BLaER1 treated with 17β-estradiol and CSF1 and Interleukin-3, amounts not matched to agents 10 nM and 100 nM (cell line): Measurements from ENCODE around the gene ZAR1.

Experiments used
- H3K27ac ChIP-seq, 11 experiments: shearing (Covaris generic); formaldehyde crosslinking; 2 replicates each; pipeline ENCODE4 v1.8.1; 2022
- H3K27me3 ChIP-seq, 11 experiments: shearing (Covaris generic); formaldehyde crosslinking; 2 replicates each; pipeline ENCODE4 v1.8.1; 2022
- H3K36me3 ChIP-seq, 11 experiments: shearing (Covaris generic); formaldehyde crosslinking; 2 replicates each; pipeline ENCODE4 v1.8.1; 2022
- H3K4me1 ChIP-seq, 10 experiments: shearing (Covaris generic); formaldehyde crosslinking; 2 replicates each; pipeline ENCODE4 v1.8.1; 2022
- H3K4me2 ChIP-seq, 11 experiments: shearing (Covaris generic); formaldehyde crosslinking; 2 replicates each; pipeline ENCODE4 v1.8.1; 2022
- H3K4me3 ChIP-seq, 10 experiments: shearing (Covaris generic); formaldehyde crosslinking; 2 replicates each; pipeline ENCODE4 v1.8.1; 2022
- H3K9ac ChIP-seq, 11 experiments: shearing (Covaris generic); formaldehyde crosslinking; 2 replicates each; pipeline ENCODE4 v1.8.1; 2022
- H3K9me3 ChIP-seq, 11 experiments: shearing (Covaris generic); formaldehyde crosslinking; replicated peaks in 1 of 11; 2 replicates each; pipeline ENCODE4 v1.8.1; 2022
- H4K20me1 ChIP-seq, 11 experiments: shearing (Covaris generic); formaldehyde crosslinking; 2 replicates each; pipeline ENCODE4 v1.8.1; 2022
- Cebpa-rat ChIP-seq, 11 experiments: shearing (Covaris generic); IDR thresholded peaks; 2 replicates each; pipeline ENCODE4 v1.8.1; 2022

ZAR1 gene

DNA sequence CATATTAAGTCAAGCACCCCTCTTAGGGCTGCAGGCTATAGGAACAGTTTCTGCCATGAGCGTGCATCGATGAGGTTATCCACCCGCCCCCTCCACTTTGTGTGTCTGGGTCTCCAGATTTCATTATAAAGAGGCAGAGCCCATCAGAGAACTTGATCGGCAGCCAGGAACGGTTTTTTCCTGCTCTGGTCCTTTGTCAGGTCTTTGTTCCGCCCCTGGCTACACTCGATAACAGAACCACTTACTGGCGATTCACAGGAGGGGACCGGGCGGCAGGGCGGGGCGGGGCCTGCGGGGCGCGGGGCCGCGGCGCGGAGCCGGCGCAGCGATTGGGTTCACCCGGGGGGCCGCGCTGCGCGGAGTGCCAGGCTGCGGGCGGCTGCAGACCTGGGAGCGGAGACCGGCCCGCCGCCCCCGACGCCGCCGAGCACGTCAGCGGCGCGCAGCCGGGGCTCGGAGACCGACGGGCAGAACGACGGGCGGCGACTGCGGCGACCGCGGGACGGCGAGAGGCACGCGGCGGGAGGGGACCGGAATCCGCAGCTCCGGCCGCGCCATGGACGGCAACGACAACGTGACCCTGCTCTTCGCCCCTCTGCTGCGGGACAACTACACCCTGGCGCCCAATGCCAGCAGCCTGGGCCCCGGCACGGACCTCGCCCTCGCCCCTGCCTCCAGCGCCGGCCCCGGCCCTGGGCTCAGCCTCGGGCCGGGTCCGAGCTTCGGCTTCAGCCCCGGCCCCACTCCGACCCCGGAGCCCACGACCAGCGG, 6.9 kb upstream of the ZAR1 start, which contains the start of gene SLC10A4:
SLC10A4 (plus strand) TSS at position 338 of the 771 bp plus-strand sequence; CDS start at position 557, 219 bp downstream.
- no peak within 1 kb of the TSS for H3K9ac ChIP-seq
- peaks cover 0 to 10% (median 0%) of the 10 kb centered on the region in 11 experiments; a peak in 2 of 22 replicates for H3K36me3 ChIP-seq
- H3K9me3 ChIP-seq = peaks cover 23 to 35% (median 30%) of the 10 kb centered on the region in 11 experiments
- no peak for TF ChIP-seq Cebpa-rat (IDR thresholded peaks at IDR 0.05)
- peaks cover 31 to 43% (median 37%) of the 10 kb centered on the region in 11 experiments for H3K27me3 ChIP-seq
- H3K4me1 ChIP-seq = peaks cover 0 to 23% (median 7%) of the 10 kb centered on the region in 10 experiments; a peak in 13 of 20 replicates
- no peaks in the 10 kb centered on the region for H4K20me1 ChIP-seq
- no peak within 1 kb of the TSS for H3K27ac ChIP-seq
- H3K4me2 ChIP-seq = peak within 1 kb of the TSS in 2 of 11 experiments; percentile 3 to 54; a peak in 3 of 22 replicates
- peak within 1 kb of the TSS in 6 of 10 experiments; percentile 5 to 38 (median 19); a peak in 7 of 20 replicates for H3K4me3 ChIP-seq

DNA sequence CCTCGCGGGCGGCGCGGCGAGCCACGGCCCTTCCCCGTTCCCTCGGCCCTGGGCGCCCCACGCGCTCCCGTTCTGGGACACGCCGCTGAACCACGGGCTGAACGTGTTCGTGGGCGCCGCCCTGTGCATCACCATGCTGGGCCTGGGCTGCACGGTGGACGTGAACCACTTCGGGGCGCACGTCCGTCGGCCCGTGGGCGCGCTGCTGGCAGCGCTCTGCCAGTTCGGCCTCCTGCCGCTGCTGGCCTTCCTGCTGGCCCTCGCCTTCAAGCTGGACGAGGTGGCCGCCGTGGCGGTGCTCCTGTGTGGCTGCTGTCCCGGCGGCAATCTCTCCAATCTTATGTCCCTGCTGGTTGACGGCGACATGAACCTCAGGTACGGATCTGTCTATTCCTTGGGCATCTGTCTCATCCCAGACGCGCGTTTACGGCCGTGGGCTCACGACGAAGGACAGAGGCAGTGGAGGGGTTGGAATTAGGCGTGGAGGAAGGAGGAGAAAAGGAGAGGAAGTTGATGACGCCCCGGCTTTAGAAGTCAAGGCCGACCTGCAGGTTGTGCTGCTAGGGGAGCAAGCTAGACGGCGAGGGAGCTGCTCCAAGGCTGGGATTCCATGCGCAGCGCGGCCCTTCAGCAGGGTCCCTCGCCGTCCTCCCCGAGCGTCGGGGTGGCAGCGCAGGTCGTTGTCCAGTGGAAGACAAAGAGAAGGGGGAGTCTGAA, 6.1 kb upstream of the ZAR1 start:
- H3K9ac ChIP-seq = no peak overlapping the region

GRCh38 chr4:48484494-48485168, 5.4 kb upstream of the ZAR1 start:
- no peaks in the 10 kb centered on the region for H4K20me1 ChIP-seq
- peaks cover 0 to 23% (median 7%) of the 10 kb centered on the region in 10 experiments; a peak in 13 of 20 replicates for H3K4me1 ChIP-seq
- H3K4me2 ChIP-seq = no peak overlapping the region
- peaks cover 28 to 38% (median 34%) of the 10 kb centered on the region in 11 experiments for H3K9me3 ChIP-seq
- H3K27ac ChIP-seq = no peak overlapping the region
- no peak overlapping the region for H3K9ac ChIP-seq
- peaks cover 39 to 58% (median 52%) of the 10 kb centered on the region in 11 experiments for H3K27me3 ChIP-seq
- H3K36me3 ChIP-seq = peaks cover 0 to 10% (median 0%) of the 10 kb centered on the region in 11 experiments; a peak in 2 of 22 replicates
- no peak for TF ChIP-seq Cebpa-rat (IDR thresholded peaks at IDR 0.05)
- no peak overlapping the region; a peak in 1 of 20 replicates for H3K4me3 ChIP-seq

More for the DNA sequence above, 6.1 kb upstream of the ZAR1 start:
- no peak for TF ChIP-seq Cebpa-rat (IDR thresholded peaks at IDR 0.05)
- Histone ChIP-seq H3K4me2 (no peak overlapping the region), H3K4me3 (peak overlapping the region in 5 of 10 experiments; percentile 14 to 38 (median 24); a peak in 7 of 20 replicates), H3K36me3 (peaks cover 0 to 10% (median 0%) of the 10 kb centered on the region in 11 experiments; a peak in 2 of 22 replicates), H4K20me1 (no peaks in the 10 kb centered on the region), H3K9me3 (peaks cover 23 to 35% (median 30%) of the 10 kb centered on the region in 11 experiments), H3K27me3 (peaks cover 32 to 51% (median 45%) of the 10 kb centered on the region in 11 experiments), H3K27ac (no peak overlapping the region), H3K4me1 (peaks cover 0 to 23% (median 7%) of the 10 kb centered on the region in 10 experiments; a peak in 13 of 20 replicates)

DNA sequence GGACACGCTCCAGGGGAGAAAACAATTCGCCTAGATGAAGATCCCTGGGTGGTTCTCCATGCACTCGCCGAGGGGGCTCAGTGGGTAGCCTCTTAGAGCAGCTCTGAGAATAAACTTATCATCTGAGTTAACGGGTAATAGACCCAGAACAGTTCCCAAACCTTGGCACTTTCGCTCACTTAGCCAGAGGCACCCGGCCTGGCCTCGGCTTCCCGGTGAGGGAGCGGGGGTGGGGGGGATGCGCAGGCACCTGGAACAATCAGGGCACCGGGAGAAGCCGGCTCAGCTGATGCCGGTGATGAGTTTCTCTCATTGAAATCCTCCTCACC, 405 bp upstream of the ZAR1 start:
- H3K27me3 ChIP-seq = peaks cover 33 to 54% (median 46%) of the 10 kb centered on the region in 11 experiments
- H3K4me3 ChIP-seq = peak overlapping the region in 7 of 10 experiments; percentile 25 to 56 (median 33); a peak in 4 of 20 replicates
- H3K9ac ChIP-seq = no peak overlapping the region

GRCh38 chr4:48490680-48491513, 845 bp downstream of the ZAR1 start:
- Histone ChIP-seq H3K36me3 (peaks cover 0 to 23% (median 6%) of the 10 kb centered on the region in 11 experiments; a peak in 8 of 22 replicates), H4K20me1 (no peaks in the 10 kb centered on the region), H3K4me1 (no peaks in the 10 kb centered on the region; a peak in 1 of 20 replicates), H3K4me2 (peak overlapping the region in 2 of 11 experiments; percentile 28 to 35; a peak in 2 of 22 replicates), H3K4me3 (peak overlapping the region; percentile 25 to 56 (median 36); a peak in 14 of 20 replicates), H3K27ac (no peak overlapping the region), H3K27me3 (peaks cover 28 to 43% (median 40%) of the 10 kb centered on the region in 11 experiments), H3K9ac (no peak overlapping the region), H3K9me3 (peaks cover 27 to 33% (median 28%) of the 10 kb centered on the region in 11 experiments)
- no peak for TF ChIP-seq Cebpa-rat (IDR thresholded peaks at IDR 0.05)

More for the DNA sequence above, 405 bp upstream of the ZAR1 start:
- H3K4me1 ChIP-seq = no peaks in the 10 kb centered on the region; a peak in 1 of 20 replicates
- H3K27ac ChIP-seq = no peak overlapping the region
- H4K20me1 ChIP-seq = no peaks in the 10 kb centered on the region
- peaks cover 30 to 36% (median 31%) of the 10 kb centered on the region in 11 experiments for H3K9me3 ChIP-seq
- peaks cover 0 to 19% (median 0%) of the 10 kb centered on the region in 11 experiments; a peak in 3 of 22 replicates for H3K36me3 ChIP-seq
- no peak for TF ChIP-seq Cebpa-rat (IDR thresholded peaks at IDR 0.05)
- peak overlapping the region in 2 of 11 experiments; percentile 28 to 46; a peak in 2 of 22 replicates for H3K4me2 ChIP-seq

GRCh38 chr4:48491514-48492176, 1.6 kb downstream of the ZAR1 start:
- no peak overlapping the region for H3K4me3 ChIP-seq

GRCh38 chr4:48493452-48494100, 3.5 kb downstream of the ZAR1 start:
- Histone ChIP-seq H3K4me3 (no peak overlapping the region), H3K27me3 (peaks cover 28 to 35% (median 33%) of the 10 kb centered on the region in 11 experiments), H3K36me3 (peaks cover 5 to 41% (median 20%) of the 10 kb centered on the region in 11 experiments; a peak in 19 of 22 replicates), H3K9me3 (peaks cover 27 to 33% (median 28%) of the 10 kb centered on the region in 11 experiments), H3K4me2 (no peak overlapping the region), H3K4me1 (no peaks in the 10 kb centered on the region; a peak in 1 of 20 replicates), H3K9ac (no peak overlapping the region), H3K27ac (no peak overlapping the region), H4K20me1 (no peaks in the 10 kb centered on the region)
- no peak for TF ChIP-seq Cebpa-rat (IDR thresholded peaks at IDR 0.05)

More at GRCh38 chr4:48491514-48492176, 1.6 kb downstream of the ZAR1 start:
- Histone ChIP-seq H3K4me1 (no peaks in the 10 kb centered on the region; a peak in 1 of 20 replicates), H3K4me2 (no peak overlapping the region), H3K36me3 (peaks cover 0 to 28% (median 7%) of the 10 kb centered on the region in 11 experiments; a peak in 11 of 22 replicates), H3K9me3 (peaks cover 27 to 33% (median 28%) of the 10 kb centered on the region in 11 experiments), H3K27ac (no peak overlapping the region), H4K20me1 (no peaks in the 10 kb centered on the region), H3K27me3 (peaks cover 28 to 43% (median 40%) of the 10 kb centered on the region in 11 experiments), H3K9ac (no peak overlapping the region)
- no peak for TF ChIP-seq Cebpa-rat (IDR thresholded peaks at IDR 0.05)
